H1 (cell line): ENCODE results near the gene NID2. TPM values are rescaled to one million over a fixed set of nuclear protein-coding genes. Genes with fewer than 3 reads are reported as not detected.

Source experiments
- CTCF ChIA-PET: fragments of 300-600 bp; sonication (Branson Sonifier 250); formaldehyde crosslinking; loops from one replicate; lab custom pipeline; 2021; ENCODE audit not compliant: partially characterized antibody; lab: Charles Lee
- POLR2A ChIA-PET: fragments of 300-600 bp; sonication (Branson Sonifier 250); formaldehyde crosslinking; loops from one replicate; lab custom pipeline; 2021; ENCODE audit warnings: inconsistent platforms; ENCODE audit not compliant: partially characterized antibody; lab: Charles Lee
- DNase-seq, 2 experiments: peaks; one replicate each; pipeline versions ENCODE4 v3.0.0 to v3.0.0-alpha.2; 2010 to 2022; ENCODE audit warnings: low spot score in 2 of 2, low read depth in 1 of 2, mixed read lengths in 1 of 2
- FAIRE-seq: peaks from 2 replicates; lab custom pipeline; 2011; peaks lifted over from hg19 to GRCh38; lab: Jason Lieb, UNC
- H2AFZ ChIP-seq: 2 replicates; pipeline ENCODE4 v1.8.1; 2012; ENCODE audit warnings: low read length, inconsistent platforms
- H2AK5ac ChIP-seq: 2 replicates; pipeline ENCODE4 v1.6.1; 2013; ENCODE audit warnings: low read depth, low read length
- H2BK120ac ChIP-seq: replicated peaks from 2 replicates; pipeline ENCODE3; 2013; ENCODE audit warnings: low read depth, low read length, inconsistent platforms
- H2BK12ac ChIP-seq: 2 replicates; pipeline ENCODE4 v1.6.1; 2013; ENCODE audit warnings: low read depth, low read length
- H2BK15ac ChIP-seq: 2 replicates; pipeline ENCODE4 v1.6.1; 2013; ENCODE audit warnings: low read length
- H2BK20ac ChIP-seq: 2 replicates; pipeline ENCODE4 v1.6.1; 2013; ENCODE audit warnings: low read length
- H2BK5ac ChIP-seq: 2 replicates; pipeline ENCODE4 v1.6.1; 2013; ENCODE audit warnings: low read depth, low read length
- H3K14ac ChIP-seq: 2 replicates; pipeline ENCODE4 v1.6.1; 2013; ENCODE audit warnings: inconsistent platforms; ENCODE audit not compliant: insufficient read length
- H3K18ac ChIP-seq: 2 replicates; pipeline ENCODE4 v1.6.1; 2013; ENCODE audit warnings: low read length; ENCODE audit errors: extremely low read depth
- H3K23ac ChIP-seq: 2 replicates; pipeline ENCODE4 v1.6.1; 2013; ENCODE audit warnings: inconsistent platforms; ENCODE audit not compliant: insufficient read length
- H3K23me2 ChIP-seq: 2 replicates; pipeline ENCODE4 v1.6.1; 2013; ENCODE audit warnings: low read depth, low read length
- H3K27ac ChIP-seq: 2 replicates; pipeline ENCODE4 v1.6.1; 2011; ENCODE audit warnings: low read depth, low read length, inconsistent platforms
- H3K27me3 ChIP-seq, 4 experiments: replicated peaks in 1 of 4; 1 replicate in 1 of 4; 2 replicates in 3 of 4; pipeline versions ENCODE4 v1.6.1 to v1.8.1; 2011 to 2013; ENCODE audit warnings: low read length in 3 of 4, mild to moderate bottlenecking in 3 of 4, inconsistent platforms in 2 of 4, mixed read lengths in 2 of 4, moderate library complexity in 1 of 4; ENCODE audit not compliant: control insufficient read depth in 3 of 4, insufficient read depth in 3 of 4; ENCODE audit errors: extremely low read depth in 1 of 4
- H3K36me3 ChIP-seq, 4 experiments: 2 replicates each; pipeline versions ENCODE4 v1.6.1 to v1.8.1; 2011 to 2013; ENCODE audit warnings: mild to moderate bottlenecking in 4 of 4, low read length in 3 of 4, moderate library complexity in 2 of 4, control low read depth in 1 of 4, inconsistent platforms in 1 of 4; ENCODE audit not compliant: insufficient read depth in 4 of 4, control insufficient read depth in 2 of 4
- H3K4ac ChIP-seq: replicated peaks from 2 replicates; pipeline ENCODE3; 2013; ENCODE audit warnings: low read length, low read depth, mixed read lengths, inconsistent platforms; ENCODE audit not compliant: insufficient read length
- H3K4me1 ChIP-seq, 4 experiments: replicated peaks in 1 of 4; 1 replicate in 1 of 4; 2 replicates in 3 of 4; pipeline versions ENCODE4 v1.6.1 to v1.8.1; 2011 to 2013; ENCODE audit warnings: low read length in 3 of 4, inconsistent platforms in 2 of 4, mixed read lengths in 1 of 4; ENCODE audit not compliant: insufficient read depth in 4 of 4, control insufficient read depth in 3 of 4
- H3K4me2 ChIP-seq, 2 experiments: 2 replicates each; pipeline versions ENCODE4 v1.6.1 to v1.8.1; 2011 to 2013; ENCODE audit warnings: low read depth in 2 of 2, low read length in 2 of 2, control low read depth in 1 of 2, inconsistent platforms in 1 of 2, mild to moderate bottlenecking in 1 of 2; ENCODE audit not compliant: insufficient read depth in 1 of 2
- H3K4me3 ChIP-seq, 4 experiments: fragments of 200-600, 300-600 bp in 1 of 4; sonication (generic), shearing (Covaris generic), sonication (Bioruptor Twin) in 1 of 4; 2 replicates each; pipeline versions ENCODE4 v1.5.1 to v1.8.1; 2011 to 2016; ENCODE audit warnings: low read length in 4 of 4, low read depth in 3 of 4, control low read depth in 2 of 4, inconsistent platforms in 2 of 4, mild to moderate bottlenecking in 2 of 4, mixed read lengths in 1 of 4, moderate library complexity in 1 of 4; ENCODE audit not compliant: insufficient read depth in 2 of 4; ENCODE audit errors: extremely low read depth in 1 of 4
- H3K56ac ChIP-seq: replicated peaks from 2 replicates; pipeline ENCODE3; 2013; ENCODE audit warnings: low read depth, mild to moderate bottlenecking, mixed read lengths, low read length, inconsistent platforms; ENCODE audit not compliant: insufficient read length
- H3K79me1 ChIP-seq: 2 replicates; pipeline ENCODE4 v1.6.1; 2013; ENCODE audit warnings: low read depth, low read length, control low read depth
- H3K79me2 ChIP-seq, 2 experiments: 2 replicates each; pipeline versions ENCODE4 v1.6.1 to v1.8.1; 2012 to 2013; ENCODE audit warnings: low read length in 2 of 2, mild to moderate bottlenecking in 2 of 2, inconsistent platforms in 1 of 2; ENCODE audit not compliant: insufficient read depth in 2 of 2, control insufficient read depth in 1 of 2
- H3K9ac ChIP-seq, 4 experiments: replicated peaks in 1 of 4; 1 replicate in 1 of 4; 2 replicates in 3 of 4; pipeline versions ENCODE4 v1.6.1 to v1.8.1; 2011 to 2013; ENCODE audit warnings: low read depth in 3 of 4, low read length in 3 of 4, control low read depth in 2 of 4, mild to moderate bottlenecking in 2 of 4, moderate library complexity in 2 of 4, inconsistent platforms in 1 of 4; ENCODE audit errors: extremely low read depth in 1 of 4
- H3K9me3 ChIP-seq, 2 experiments: 2 replicates each; pipeline versions ENCODE4 v1.6.1 to v1.8.1; 2012 to 2013; ENCODE audit warnings: mild to moderate bottlenecking in 2 of 2, moderate library complexity in 2 of 2, control low read depth in 1 of 2, inconsistent platforms in 1 of 2, low read depth in 1 of 2, low read length in 1 of 2, mixed read lengths in 1 of 2; ENCODE audit not compliant: insufficient read depth in 2 of 2
- H4K20me1 ChIP-seq, 2 experiments: replicated peaks in 1 of 2; 2 replicates each; pipeline versions ENCODE3 to v1.8.1; 2011 to 2013; ENCODE audit warnings: inconsistent platforms in 2 of 2, low read length in 2 of 2, mild to moderate bottlenecking in 1 of 2; ENCODE audit not compliant: insufficient read depth in 2 of 2, control insufficient read depth in 1 of 2
- H4K5ac ChIP-seq: 2 replicates; pipeline ENCODE4 v1.6.1; 2013; ENCODE audit warnings: low read length, low read depth, mixed read lengths, inconsistent platforms; ENCODE audit not compliant: insufficient read length
- H4K8ac ChIP-seq: 2 replicates; pipeline ENCODE4 v1.8.0; 2013; ENCODE audit warnings: mild to moderate bottlenecking, moderate library complexity, low read length, inconsistent platforms; ENCODE audit not compliant: insufficient read depth; ENCODE audit errors: extremely low read depth
- H4K91ac ChIP-seq: replicated peaks from 2 replicates; pipeline ENCODE3; 2013; ENCODE audit warnings: low read length, mixed read lengths, inconsistent platforms; ENCODE audit not compliant: insufficient read length
- BACH1 ChIP-seq: IDR thresholded peaks from 2 replicates; pipeline ENCODE4 v1.6.1; 2012; ENCODE audit warnings: low read length, improper control_type of control experiment
- BRCA1 ChIP-seq: IDR thresholded peaks from 2 replicates; pipeline ENCODE4 v1.6.1; 2012; ENCODE audit warnings: low read depth, low read length, improper control_type of control experiment
- CEBPB ChIP-seq: IDR thresholded peaks from 2 replicates; pipeline ENCODE4 v1.6.1; 2012; ENCODE audit warnings: low read depth, low read length
- CTBP2 ChIP-seq: IDR thresholded peaks from 2 replicates; pipeline ENCODE4 v1.7.0; 2011; ENCODE audit warnings: borderline replicate concordance, mild to moderate bottlenecking, moderate library complexity, mixed read lengths, low read length; ENCODE audit not compliant: insufficient read depth, insufficient read length
- HDAC6 ChIP-seq: IDR thresholded peaks from one replicate; pipeline ENCODE4 v1.7.1; 2012; ENCODE audit warnings: low read depth, mild to moderate bottlenecking, inconsistent platforms, low read length, moderate library complexity
- JUN ChIP-seq: IDR thresholded peaks from 2 replicates; pipeline ENCODE4 v1.6.1; 2011; ENCODE audit warnings: low read depth, mild to moderate bottlenecking, improper control_type of control experiment, low read length
- JUND ChIP-seq: IDR thresholded peaks from 2 replicates; pipeline ENCODE4 v1.6.1; 2011; ENCODE audit warnings: mild to moderate bottlenecking, improper control_type of control experiment, low read length
- KDM1A ChIP-seq: fragments of 200-600, 300-600 bp; sonication (generic); IDR thresholded peaks from 2 replicates; pipeline ENCODE4 v1.7.1; 2016; ENCODE audit warnings: mild to moderate bottlenecking, low read length, borderline replicate concordance
- POLR2AphosphoS5 ChIP-seq: IDR thresholded peaks from 2 replicates; pipeline ENCODE4 v1.6.1; 2011; ENCODE audit warnings: low read depth, low read length
- RAD21 ChIP-seq, 2 experiments: IDR thresholded peaks in 1 of 2; conservative IDR thresholded peaks in 1 of 2; 2 replicates each; pipeline ENCODE4 v1.6.1; 2011; ENCODE audit warnings: low read depth in 2 of 2, low read length in 2 of 2, improper control_type of control experiment in 1 of 2, inconsistent platforms in 1 of 2, mild to moderate bottlenecking in 1 of 2, moderate library complexity in 1 of 2
- RXRA ChIP-seq: IDR thresholded peaks from 2 replicates; pipeline ENCODE4 v1.6.1; 2011; ENCODE audit warnings: low read depth, mild to moderate bottlenecking, low read length, moderate library complexity; ENCODE audit not compliant: insufficient read depth
- SIN3A ChIP-seq, 2 experiments: IDR thresholded peaks in 1 of 2; conservative IDR thresholded peaks in 1 of 2; 2 replicates each; pipeline ENCODE4 v1.6.1; 2011 to 2012; ENCODE audit warnings: low read length in 2 of 2, improper control_type of control experiment in 1 of 2, low read depth in 1 of 2, mild to moderate bottlenecking in 1 of 2
- SRF ChIP-seq: IDR thresholded peaks from 2 replicates; pipeline ENCODE4 v1.6.1; 2011; ENCODE audit warnings: mild to moderate bottlenecking, low read depth, low read length, moderate library complexity
- TAF1 ChIP-seq: IDR thresholded peaks from 2 replicates; pipeline ENCODE4 v1.6.1; 2011; ENCODE audit warnings: mild to moderate bottlenecking, low read depth, low read length
- TCF12 ChIP-seq: IDR thresholded peaks from 2 replicates; pipeline ENCODE4 v1.6.1; 2011; ENCODE audit warnings: low read depth, mild to moderate bottlenecking, low read length
- WGBS, 2 experiments: shearing (Covaris generic) in 1 of 2; methylation state at CpG; one replicate each; pipeline versions ENCODE4 v1.1.6 to v1.1.7; 2013 to 2015; ENCODE audit warnings: low lambda C conversion rate in 2 of 2, mixed read lengths in 2 of 2, inconsistent platforms in 1 of 2, low coverage in 1 of 2, missing lambda C conversion rate in 1 of 2; ENCODE audit not compliant: insufficient replicate concordance in 2 of 2, insufficient coverage in 1 of 2, insufficient read length in 1 of 2; ENCODE audit errors: extremely low coverage in 1 of 2, missing lambda C conversion rate in 1 of 2; 5-methylcytosine and 5-hydroxymethylcytosine counted together
- polyA plus RNA-seq, 7 experiments: library from polyadenylated mRNA; depleted of rRNA in 3 of 7; stranded (reverse) in 5 of 7; unstranded in 2 of 7; fragments of >200 nt in 5 of 7; fragments of 200-250 nt in 2 of 7; gene quantifications; 1 replicate in 5 of 7; 2 replicates in 1 of 7; 4 replicates in 1 of 7; pipeline versions ENCODE4 v1.2.1 to v1.2.3, GENCODE V29; 2011 to 2013; ENCODE audit warnings: missing spikeins in 2 of 7, mixed read lengths in 2 of 7
- total RNA-seq: library from RNA; stranded (reverse); fragmentation: NEBNext Ultra II Directional; extraction: Animal tissue kit (Norgen Biotek cat#: 25700); gene quantifications from 2 replicates; pipeline ENCODE4 v1.2.1, GENCODE V29; 2021

NID2 gene
- total and polyA plus RNA-seq, 2 of the 8 experiments (the other 6 are each of a cell fraction or from before 2014, with no cell fraction given) = 6.1 to 12.6 TPM

DNA sequence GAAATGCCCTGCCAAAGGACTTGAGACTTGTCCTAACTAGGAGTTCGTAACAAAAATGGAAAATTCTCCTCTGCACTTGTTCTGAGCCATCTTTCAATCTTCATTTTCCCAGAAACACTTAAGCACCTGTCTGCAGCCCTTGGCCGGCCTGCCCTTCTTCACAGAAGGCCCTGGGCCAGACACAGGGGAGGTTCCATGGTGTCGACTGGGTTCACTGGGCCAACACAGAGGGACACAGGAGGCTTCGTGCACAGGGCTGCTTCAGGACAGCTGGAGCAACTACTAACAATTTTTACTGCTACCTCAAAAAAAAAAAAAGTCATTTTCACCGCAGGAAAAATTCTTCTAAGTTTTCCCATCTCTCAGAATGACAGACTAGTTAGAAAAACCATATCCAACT, 19.6 kb downstream of the NID2 start:
- no peak overlapping the region for H3K27ac ChIP-seq
- H3K4me1 ChIP-seq = peaks cover 0 to 5% (median 1%) of the 10 kb centered on the region in 4 experiments; a peak in 3 of 7 replicates
- H3K9ac ChIP-seq = no peak overlapping the region
- H2BK15ac ChIP-seq = no peak overlapping the region
- H3K36me3 ChIP-seq = no peaks in the 10 kb centered on the region
- no peak overlapping the region for H3K23ac ChIP-seq
- H3K18ac ChIP-seq = no peak overlapping the region
- H4K5ac ChIP-seq = no peak overlapping the region
- CTCF ChIA-PET = interaction anchor here (0.7 to 10.0 kb wide), 2 partner anchors 21 to 84 kb away, joined by 3 to 135 read pairs; partner anchors contain the start of gene NID2
- H3K56ac ChIP-seq = no peak overlapping the region
- no peaks in the 10 kb centered on the region for H3K79me1 ChIP-seq
- 93% methylated on average over 5 of the region's 5 CpGs; no CpG with 5 or more reads in 1 of the 2 experiments for WGBS, 2 experiments
- no peak overlapping the region for H2BK120ac ChIP-seq
- no peak overlapping the region for H2BK5ac ChIP-seq
- H3K9me3 ChIP-seq = no peaks in the 10 kb centered on the region
- H2AK5ac ChIP-seq = no peak overlapping the region
- no peak overlapping the region for H3K14ac ChIP-seq
- FAIRE-seq = no peak
- H3K4ac ChIP-seq = no peak overlapping the region
- H2BK20ac ChIP-seq = no peak overlapping the region
- no peaks in the 10 kb centered on the region for H3K79me2 ChIP-seq
- no peak overlapping the region for H3K4me2 ChIP-seq
- H2BK12ac ChIP-seq = no peak overlapping the region
- H3K23me2 ChIP-seq = no peaks in the 10 kb centered on the region
- no peak overlapping the region for H3K4me3 ChIP-seq
- POLR2A ChIA-PET = no interaction called here
- H3K27me3 ChIP-seq = no peaks in the 10 kb centered on the region
- no peak overlapping the region for H4K91ac ChIP-seq
- H4K8ac ChIP-seq = no peak overlapping the region
- no peaks in the 10 kb centered on the region for H4K20me1 ChIP-seq
- H2AFZ ChIP-seq = no peak overlapping the region
- DNase-seq = no peak
- no peak for TF ChIP-seq JUND
- no peak for TF ChIP-seq JUN
- no peak for TF ChIP-seq TAF1
- no peak for TF ChIP-seq RAD21 (IDR thresholded peaks at IDR 0.05 in 1 of 2, conservative IDR thresholded peaks at IDR 0.05 in 1 of 2; ENCODE audit: low read depth in 2 of 2, low read length in 2 of 2)
- no peak for TF ChIP-seq SRF
- no peak for TF ChIP-seq CTBP2
- no peak for TF ChIP-seq BRCA1
- no peak for TF ChIP-seq SIN3A (conservative IDR thresholded peaks at IDR 0.05 in 1 of 2, IDR thresholded peaks at IDR 0.05 in 1 of 2; ENCODE audit: low read depth in 1 of 2, low read length in 2 of 2)
- TF ChIP-seq KDM1A = no peak
- no peak for TF ChIP-seq BACH1
- no peak for TF ChIP-seq CEBPB
- no peak for TF ChIP-seq TCF12
- no peak for TF ChIP-seq HDAC6
- no peak for TF ChIP-seq RXRA
- TF ChIP-seq POLR2AphosphoS5 = no peak
